HCT116 (cell line): ENCODE measurements around the gene C16orf74. TPM values are rescaled to one million over a fixed set of nuclear protein-coding genes. Genes with fewer than 3 reads are reported as not detected.
A peak's percentile ranks its signal among the peaks of the same experiment; 100 is the strongest.

Experiments
- ATAC-seq: fragments of 200-7000 bp; cut with Tn5 transposase; 2 replicates; pipeline ENCODE4 v1.9.1; 2020; ENCODE audit warnings: mild to moderate bottlenecking, moderate library complexity
- BruUV-seq: library from RNA; stranded (reverse); fragments of 400-500 nt; replicated peaks from 2 replicates; lab custom pipeline; 2021; lab: Mats Ljungman, UMichigan
- CTCF ChIA-PET: fragments of 300-600 bp; sonication (Branson Sonifier 250); formaldehyde crosslinking; loops from one replicate; lab custom pipeline; 2021; ENCODE audit warnings: antibody characterized with exemption; lab: Charles Lee
- POLR2A ChIA-PET: fragments of 300-600, 350-600 bp; sonication (Branson Sonifier 250); formaldehyde crosslinking; loops from one replicate; lab custom pipeline; 2021; ENCODE audit warnings: antibody characterized with exemption; lab: Charles Lee
- RAD21 ChIA-PET, 2 experiments: fragments of 300-600 bp; sonication (Branson Sonifier 250); formaldehyde crosslinking; loops; one replicate each; lab custom pipeline; 2023; ENCODE audit warnings: low total read pairs in 2 of 2; ENCODE audit not compliant: uncharacterized antibody in 2 of 2, unreplicated experiment in 2 of 2, low non-redundant PET in 1 of 2; lab: Charles Lee
- DNase-seq: peaks from one replicate; pipeline ENCODE4 v3.0.0-alpha.2; 2010; ENCODE audit warnings: low read depth, low spot score
- H2AFZ ChIP-seq: fragments of 200-600 bp; shearing (Covaris generic), sonication (generic); 2 replicates; pipeline ENCODE4 v1.6.1; 2017; ENCODE audit warnings: low read depth, mixed run types, mixed read lengths, antibody characterized with exemption, low read length; ENCODE audit not compliant: poor library complexity, severe bottlenecking
- H3K27ac ChIP-seq: 2 replicates; pipeline ENCODE4 v1.5.1; 2012; ENCODE audit warnings: low read depth, low read length
- H3K27me3 ChIP-seq: fragments of 200-600 bp; sonication (generic); 2 replicates; pipeline ENCODE4 v1.6.1; 2016; ENCODE audit warnings: mixed run types, low read length, mixed read lengths; ENCODE audit not compliant: insufficient read depth
- H3K36me3 ChIP-seq, 2 experiments: fragments of 200-500 bp in 1 of 2; fragments of 200-600 bp in 1 of 2; sonication (Bioruptor generic) in 1 of 2; sonication (generic) in 1 of 2; 2 replicates each; pipeline versions ENCODE4 v1.5.1 to v1.6.1; 2014 to 2016; ENCODE audit warnings: low read length in 2 of 2, inconsistent platforms in 1 of 2, mixed read lengths in 1 of 2, mixed run types in 1 of 2; ENCODE audit not compliant: insufficient read depth in 2 of 2, control insufficient read depth in 1 of 2
- H3K4me1 ChIP-seq, 2 experiments: fragments of 200-600 bp in 1 of 2; sonication (generic) in 1 of 2; 2 replicates each; pipeline versions ENCODE4 v1.5.1 to v1.6.1; 2012 to 2017; ENCODE audit warnings: low read length in 2 of 2, inconsistent platforms in 1 of 2, mild to moderate bottlenecking in 1 of 2, mixed read lengths in 1 of 2, mixed run types in 1 of 2, moderate library complexity in 1 of 2; ENCODE audit not compliant: insufficient read depth in 2 of 2, control insufficient read depth in 1 of 2
- H3K4me2 ChIP-seq: fragments of 200-600 bp; sonication (generic); 2 replicates; pipeline ENCODE4 v1.6.1; 2017; ENCODE audit warnings: mixed run types, low read length, mixed read lengths
- H3K4me3 ChIP-seq, 2 experiments: fragments of 200-600 bp in 1 of 2; sonication (generic) in 1 of 2; replicated peaks in 1 of 2; 2 replicates each; pipeline ENCODE4 v1.5.1; 2011 to 2016; ENCODE audit warnings: low read length in 2 of 2, control low read depth in 1 of 2, low read depth in 1 of 2, mild to moderate bottlenecking in 1 of 2, mixed read lengths in 1 of 2, mixed run types in 1 of 2
- H3K79me2 ChIP-seq: fragments of 200-600 bp; sonication (generic); 2 replicates; pipeline ENCODE4 v1.6.1; 2017; ENCODE audit warnings: mild to moderate bottlenecking, mixed run types, low read length, moderate library complexity, mixed read lengths; ENCODE audit not compliant: insufficient read depth
- H3K9ac ChIP-seq: fragments of 200-600 bp; sonication (generic); 2 replicates; pipeline ENCODE4 v1.6.1; 2016; ENCODE audit warnings: low read length, mixed read lengths
- H3K9me2 ChIP-seq: fragments of 200-600 bp; sonication (generic), shearing (Covaris generic); 2 replicates; pipeline ENCODE4 v1.6.1; 2017; ENCODE audit warnings: mixed run types, mild to moderate bottlenecking, moderate library complexity; ENCODE audit not compliant: insufficient read depth
- H3K9me3 ChIP-seq, 2 experiments: fragments of 200-500 bp in 1 of 2; fragments of 200-600 bp in 1 of 2; sonication (Bioruptor generic) in 1 of 2; sonication (generic) in 1 of 2; 2 replicates each; pipeline ENCODE4 v1.6.1; 2014 to 2017; ENCODE audit warnings: low read length in 2 of 2, mixed read lengths in 2 of 2, inconsistent platforms in 1 of 2, low read depth in 1 of 2, mild to moderate bottlenecking in 1 of 2, mixed run types in 1 of 2, moderate library complexity in 1 of 2; ENCODE audit not compliant: control insufficient read depth in 1 of 2, insufficient read depth in 1 of 2
- H4K20me1 ChIP-seq: fragments of 200-600 bp; sonication (generic), shearing (Covaris generic); 2 replicates; pipeline ENCODE4 v1.6.1; 2017; ENCODE audit warnings: mixed run types, mild to moderate bottlenecking, moderate library complexity; ENCODE audit not compliant: insufficient read depth
- CBX3 ChIP-seq: IDR thresholded peaks from 2 replicates; pipeline ENCODE4 v1.6.1; 2012; ENCODE audit warnings: low read depth
- CEBPB ChIP-seq: IDR thresholded peaks from 2 replicates; pipeline ENCODE4 v1.6.1; 2012; ENCODE audit warnings: low read depth
- EZH2 ChIP-seq: fragments of 200-600 bp; sonication (generic); IDR thresholded peaks from 2 replicates; pipeline ENCODE4 v1.6.1; 2017; ENCODE audit warnings: antibody characterized with exemption, mixed run types
- ZNF274 ChIP-seq: fragments of 200-500 bp; sonication (Bioruptor generic); IDR thresholded peaks from 2 replicates; pipeline ENCODE4 v1.6.1; 2014; ENCODE audit warnings: mild to moderate bottlenecking, low read depth, low read length, inconsistent platforms
- intact Hi-C: fragments of 100-400 bp; cut with micrococcal nuclease; formaldehyde crosslinking; loops from 2 replicates; pipeline ENCODE4 v1.10.0; 2022
- total RNA-seq: library from RNA; stranded (reverse); gene quantifications from one replicate; pipeline ENCODE4 v1.2.1, GENCODE V29; 2021; ENCODE audit not compliant: unreplicated experiment
- TF ChIP-seq, protein P1 (sequence below): IDR thresholded peaks from 2 replicates; pipeline ENCODE4 v1.6.1; 2011; ENCODE audit warnings: mild to moderate bottlenecking, low read length, moderate library complexity; ENCODE audit not compliant: insufficient replicate concordance; ENCODE audit errors: extremely low read depth

C16orf74 gene
- total RNA-seq, 1 experiment from 2014 or later: 30.0 TPM

DNA sequence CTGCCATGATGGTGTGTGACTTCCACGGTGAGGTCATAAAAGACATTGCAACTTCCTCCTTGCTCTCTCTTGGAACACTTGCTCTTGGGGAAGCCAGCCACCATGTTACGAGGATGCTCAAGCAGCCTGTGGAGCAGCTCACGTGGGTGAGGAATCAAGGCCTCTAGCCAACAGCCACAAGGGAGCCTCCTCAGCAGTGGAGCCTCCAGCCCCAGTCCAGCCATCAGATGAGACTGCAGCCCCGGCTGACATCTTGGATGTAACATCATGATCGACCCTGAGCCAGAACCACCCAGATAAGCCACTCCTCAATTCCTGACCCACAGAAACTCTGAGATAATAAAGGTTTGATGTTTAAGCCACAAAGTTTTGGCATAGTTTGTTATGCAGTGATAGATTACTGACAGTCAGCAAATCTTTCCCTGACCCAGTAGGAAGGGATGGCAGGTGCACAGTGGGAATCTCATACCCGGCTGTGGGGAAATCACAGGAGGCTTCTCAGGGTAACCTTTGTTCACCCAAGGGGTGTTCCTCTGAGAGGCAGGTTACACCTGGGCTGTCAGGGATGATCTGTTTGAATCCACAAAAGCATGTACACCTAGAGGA lies 38.8 kb downstream of the C16orf74 start:
- no peak overlapping the region for H3K4me3 ChIP-seq
- peaks cover 0 to 16% of the 10 kb centered on the region in 2 experiments; a peak in 1 of 4 replicates for H3K36me3 ChIP-seq
- no peaks in the 10 kb centered on the region; a peak in 1 of 4 replicates for H3K4me1 ChIP-seq
- CTCF ChIA-PET: interaction anchor here (0.8 to 1.5 kb wide), 2 partner anchors 37 to 410 kb away, joined by 4 read pairs; no protein-coding TSS in a partner anchor
- DNase-seq (no peak), ATAC-seq (no peak)
- no peaks in the 10 kb centered on the region for H3K27me3 ChIP-seq
- H3K79me2 ChIP-seq: no peaks in the 10 kb centered on the region
- H3K27ac ChIP-seq: no peak overlapping the region
- H2AFZ ChIP-seq: no peak overlapping the region
- no peak overlapping the region for H3K9ac ChIP-seq
- no peak overlapping the region for H3K4me2 ChIP-seq
- peaks cover 6% of the 10 kb centered on the region in 2 experiments; a peak in 2 of 4 replicates for H3K9me3 ChIP-seq
- H4K20me1 ChIP-seq: no peaks in the 10 kb centered on the region
- BruUV-seq: no TSS peak
- TF ChIP-seq, protein P1, sequence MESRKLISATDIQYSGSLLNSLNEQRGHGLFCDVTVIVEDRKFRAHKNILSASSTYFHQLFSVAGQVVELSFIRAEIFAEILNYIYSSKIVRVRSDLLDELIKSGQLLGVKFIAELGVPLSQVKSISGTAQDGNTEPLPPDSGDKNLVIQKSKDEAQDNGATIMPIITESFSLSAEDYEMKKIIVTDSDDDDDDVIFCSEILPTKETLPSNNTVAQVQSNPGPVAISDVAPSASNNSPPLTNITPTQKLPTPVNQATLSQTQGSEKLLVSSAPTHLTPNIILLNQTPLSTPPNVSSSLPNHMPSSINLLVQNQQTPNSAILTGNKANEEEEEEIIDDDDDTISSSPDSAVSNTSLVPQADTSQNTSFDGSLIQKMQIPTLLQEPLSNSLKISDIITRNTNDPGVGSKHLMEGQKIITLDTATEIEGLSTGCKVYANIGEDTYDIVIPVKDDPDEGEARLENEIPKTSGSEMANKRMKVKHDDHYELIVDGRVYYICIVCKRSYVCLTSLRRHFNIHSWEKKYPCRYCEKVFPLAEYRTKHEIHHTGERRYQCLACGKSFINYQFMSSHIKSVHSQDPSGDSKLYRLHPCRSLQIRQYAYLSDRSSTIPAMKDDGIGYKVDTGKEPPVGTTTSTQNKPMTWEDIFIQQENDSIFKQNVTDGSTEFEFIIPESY: no peak
- 0 out of 2 replicates have a peak, but pooled peaks have one; percentile 33 for TF ChIP-seq CBX3
- RAD21 ChIA-PET: no interaction called here
- H3K9me2 ChIP-seq: no peaks in the 10 kb centered on the region
- intact Hi-C loops: no loop called here
- POLR2A ChIA-PET: no interaction called here

DNA sequence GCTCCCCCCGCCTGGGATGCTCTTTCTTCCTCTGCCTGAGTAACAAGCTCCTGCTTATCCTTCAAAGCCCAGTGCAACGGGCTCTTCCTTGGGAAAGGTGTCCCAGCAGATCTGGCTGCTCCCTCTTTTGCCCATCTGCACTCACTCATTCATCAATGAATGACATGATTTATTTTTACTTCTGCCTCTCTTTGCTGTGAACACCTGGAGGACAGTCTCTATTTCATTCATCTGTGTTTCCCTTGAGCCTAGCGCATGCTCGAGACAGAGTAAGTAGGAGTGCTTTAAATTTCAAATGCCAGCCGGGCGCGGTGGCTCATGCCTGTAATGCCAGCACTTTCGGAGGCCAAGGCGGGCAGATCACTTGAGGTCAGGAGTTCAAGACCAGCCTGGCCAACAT lies 40.2 kb downstream of the C16orf74 start:
- H3K36me3 ChIP-seq: peaks cover 0 to 16% of the 10 kb centered on the region in 2 experiments; a peak in 1 of 4 replicates
- ChIA-PET POLR2A (no interaction called here), RAD21 (no interaction called here), CTCF (interaction anchor here (1.5 kb wide), 1 partner anchor 35 kb away, joined by 4 read pairs; no protein-coding TSS in a partner anchor)
- ATAC-seq (no peak), DNase-seq (no peak)
- TF ChIP-seq CEBPB (no peak), EZH2 (no peak), ZNF274 (no peak)
- no TSS peak for BruUV-seq
- no peak overlapping the region for H2AFZ ChIP-seq
- no peak overlapping the region for H3K4me3 ChIP-seq
- no peak overlapping the region for H3K4me2 ChIP-seq
- no peaks in the 10 kb centered on the region for H4K20me1 ChIP-seq
- intact Hi-C loops: no loop called here
- no peak overlapping the region for H3K9ac ChIP-seq
- peaks cover 6% of the 10 kb centered on the region in 2 experiments; a peak in 2 of 4 replicates for H3K9me3 ChIP-seq
- H3K27me3 ChIP-seq: no peaks in the 10 kb centered on the region
- H3K9me2 ChIP-seq: no peaks in the 10 kb centered on the region
- no peaks in the 10 kb centered on the region for H3K4me1 ChIP-seq
- H3K27ac ChIP-seq: no peak overlapping the region
- no peaks in the 10 kb centered on the region for H3K79me2 ChIP-seq
